Measurements from ENCODE around the gene ATF3. TPM values are rescaled to one million over a fixed set of nuclear protein-coding genes. Genes with fewer than 3 reads are reported as not detected.
"Not testable (repeated sequence)": the region's sequence is repeated elsewhere in the genome, so short reads cannot be mapped to it uniquely, and the experiment has no call there.

The ATF3 gene
- total RNA-seq, 1 experiment from 2014 or later = 43.2 TPM

DNA sequence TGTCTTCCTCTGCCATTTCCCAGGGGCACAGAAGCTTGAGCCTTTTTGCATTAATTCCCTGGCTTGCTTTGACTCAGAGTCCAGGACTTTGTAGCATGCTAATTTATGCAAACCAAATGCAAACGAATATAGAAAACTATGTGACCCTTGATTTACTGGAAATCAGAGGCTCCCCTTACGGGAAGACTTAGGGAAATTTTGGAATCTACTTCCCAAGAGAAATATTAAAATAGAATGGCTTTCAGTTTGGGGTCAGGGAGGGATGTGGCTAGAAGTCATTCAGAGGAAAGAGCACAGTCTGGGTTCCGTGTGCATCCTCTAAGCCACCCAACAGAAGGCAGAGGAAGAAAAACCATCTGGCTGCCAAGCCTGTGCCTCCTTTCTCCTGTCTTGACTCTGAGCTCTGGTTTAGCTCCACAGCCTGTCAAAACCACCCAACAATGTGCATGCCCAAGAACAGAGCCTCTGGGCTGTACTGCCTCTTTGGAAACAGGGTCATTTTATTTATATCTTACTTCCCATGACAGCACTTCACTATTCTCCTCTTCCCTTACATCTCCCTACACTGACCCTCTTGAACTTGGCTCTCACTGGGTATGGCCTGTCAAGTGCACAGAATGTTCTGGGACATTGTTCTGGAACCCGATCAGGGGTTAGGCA, 30.1 kb downstream of the ATF3 start:
- Histone ChIP-seq H3K9ac (ENCODE audit: low read length) (no peak overlapping the region), H3K9me2 (ENCODE audit: insufficient read depth) (no peaks in the 10 kb centered on the region), H3K4me2 (ENCODE audit: low read length) (no peak overlapping the region), H2AFZ (ENCODE audit: low read depth, low read length, poor library complexity, severe bottlenecking) (no peak overlapping the region), H3K79me2 (ENCODE audit: insufficient read depth, low read length) (no peaks in the 10 kb centered on the region), H3K9me3 (ENCODE audit: control insufficient read depth in 1 of 2, insufficient read depth in 1 of 2, low read depth in 1 of 2, low read length in 2 of 2) (no peaks in the 10 kb centered on the region), H3K4me1 (ENCODE audit: control insufficient read depth in 1 of 2, insufficient read depth in 2 of 2, low read length in 2 of 2) (peaks cover 0 to 2% of the 10 kb centered on the region in 2 experiments; a peak in 1 of 4 replicates), H3K27me3 (ENCODE audit: insufficient read depth, low read length) (no peaks in the 10 kb centered on the region), H3K27ac (ENCODE audit: low read depth, low read length) (no peak overlapping the region), H3K36me3 (ENCODE audit: control insufficient read depth in 1 of 2, insufficient read depth in 2 of 2, low read length in 2 of 2) (no peaks in the 10 kb centered on the region), H4K20me1 (ENCODE audit: insufficient read depth) (no peaks in the 10 kb centered on the region), H3K4me3 (replicated peaks in 1 of 2; ENCODE audit: low read depth in 1 of 2, low read length in 2 of 2) (no peak overlapping the region)
- ChIA-PET CTCF (no interaction called here), POLR2A (no interaction called here), RAD21 (ENCODE audit: low non-redundant PET in 1 of 2, low total read pairs in 2 of 2, uncharacterized antibody in 2 of 2, unreplicated experiment in 2 of 2) (no interaction called here)
- TF ChIP-seq EZH2 (IDR thresholded peaks at IDR 0.05) (no peak), SIN3A (IDR thresholded peaks at IDR 0.05; ENCODE audit: low read depth) (no peak), POLR2A (IDR thresholded peaks at IDR 0.05; ENCODE audit: borderline replicate concordance, extremely low read depth, insufficient read depth, insufficient read length) (no peak), SRF (IDR thresholded peaks at IDR 0.05; ENCODE audit: low read depth) (no peak), FOSL1 (IDR thresholded peaks at IDR 0.05; ENCODE audit: low read depth) (no peak), TCF7L2 (IDR thresholded peaks at IDR 0.05; ENCODE audit: borderline replicate concordance, extremely low read depth, insufficient read depth, insufficient read length) (no peak), EZH2phosphoT487 (IDR thresholded peaks at IDR 0.05; ENCODE audit: borderline replicate concordance) (no peak), CBX3 (IDR thresholded peaks at IDR 0.05; ENCODE audit: low read depth) (no peak)
- TF ChIP-seq, protein P1, sequence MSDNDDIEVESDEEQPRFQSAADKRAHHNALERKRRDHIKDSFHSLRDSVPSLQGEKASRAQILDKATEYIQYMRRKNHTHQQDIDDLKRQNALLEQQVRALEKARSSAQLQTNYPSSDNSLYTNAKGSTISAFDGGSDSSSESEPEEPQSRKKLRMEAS (IDR thresholded peaks at IDR 0.05) = no peak
- TF ChIP-seq, protein P2, sequence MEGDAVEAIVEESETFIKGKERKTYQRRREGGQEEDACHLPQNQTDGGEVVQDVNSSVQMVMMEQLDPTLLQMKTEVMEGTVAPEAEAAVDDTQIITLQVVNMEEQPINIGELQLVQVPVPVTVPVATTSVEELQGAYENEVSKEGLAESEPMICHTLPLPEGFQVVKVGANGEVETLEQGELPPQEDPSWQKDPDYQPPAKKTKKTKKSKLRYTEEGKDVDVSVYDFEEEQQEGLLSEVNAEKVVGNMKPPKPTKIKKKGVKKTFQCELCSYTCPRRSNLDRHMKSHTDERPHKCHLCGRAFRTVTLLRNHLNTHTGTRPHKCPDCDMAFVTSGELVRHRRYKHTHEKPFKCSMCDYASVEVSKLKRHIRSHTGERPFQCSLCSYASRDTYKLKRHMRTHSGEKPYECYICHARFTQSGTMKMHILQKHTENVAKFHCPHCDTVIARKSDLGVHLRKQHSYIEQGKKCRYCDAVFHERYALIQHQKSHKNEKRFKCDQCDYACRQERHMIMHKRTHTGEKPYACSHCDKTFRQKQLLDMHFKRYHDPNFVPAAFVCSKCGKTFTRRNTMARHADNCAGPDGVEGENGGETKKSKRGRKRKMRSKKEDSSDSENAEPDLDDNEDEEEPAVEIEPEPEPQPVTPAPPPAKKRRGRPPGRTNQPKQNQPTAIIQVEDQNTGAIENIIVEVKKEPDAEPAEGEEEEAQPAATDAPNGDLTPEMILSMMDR (IDR thresholded peaks at IDR 0.05 in 2 of 3, conservative IDR thresholded peaks at IDR 0.05 in 1 of 3; ENCODE audit: borderline replicate concordance in 1 of 3, insufficient read depth in 1 of 3, low read depth in 2 of 3, low read length in 2 of 3) = no peak
- TF ChIP-seq, protein P3, sequence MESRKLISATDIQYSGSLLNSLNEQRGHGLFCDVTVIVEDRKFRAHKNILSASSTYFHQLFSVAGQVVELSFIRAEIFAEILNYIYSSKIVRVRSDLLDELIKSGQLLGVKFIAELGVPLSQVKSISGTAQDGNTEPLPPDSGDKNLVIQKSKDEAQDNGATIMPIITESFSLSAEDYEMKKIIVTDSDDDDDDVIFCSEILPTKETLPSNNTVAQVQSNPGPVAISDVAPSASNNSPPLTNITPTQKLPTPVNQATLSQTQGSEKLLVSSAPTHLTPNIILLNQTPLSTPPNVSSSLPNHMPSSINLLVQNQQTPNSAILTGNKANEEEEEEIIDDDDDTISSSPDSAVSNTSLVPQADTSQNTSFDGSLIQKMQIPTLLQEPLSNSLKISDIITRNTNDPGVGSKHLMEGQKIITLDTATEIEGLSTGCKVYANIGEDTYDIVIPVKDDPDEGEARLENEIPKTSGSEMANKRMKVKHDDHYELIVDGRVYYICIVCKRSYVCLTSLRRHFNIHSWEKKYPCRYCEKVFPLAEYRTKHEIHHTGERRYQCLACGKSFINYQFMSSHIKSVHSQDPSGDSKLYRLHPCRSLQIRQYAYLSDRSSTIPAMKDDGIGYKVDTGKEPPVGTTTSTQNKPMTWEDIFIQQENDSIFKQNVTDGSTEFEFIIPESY (IDR thresholded peaks at IDR 0.05; ENCODE audit: extremely low read depth, insufficient replicate concordance, low read length) = no peak
- no TSS peak for BruUV-seq (replicated peaks)
- intact Hi-C loops (cut with micrococcal nuclease) = no loop called here
- ATAC-seq (no peak), DNase-seq (ENCODE audit: low read depth, low spot score) (no peak)

DNA sequence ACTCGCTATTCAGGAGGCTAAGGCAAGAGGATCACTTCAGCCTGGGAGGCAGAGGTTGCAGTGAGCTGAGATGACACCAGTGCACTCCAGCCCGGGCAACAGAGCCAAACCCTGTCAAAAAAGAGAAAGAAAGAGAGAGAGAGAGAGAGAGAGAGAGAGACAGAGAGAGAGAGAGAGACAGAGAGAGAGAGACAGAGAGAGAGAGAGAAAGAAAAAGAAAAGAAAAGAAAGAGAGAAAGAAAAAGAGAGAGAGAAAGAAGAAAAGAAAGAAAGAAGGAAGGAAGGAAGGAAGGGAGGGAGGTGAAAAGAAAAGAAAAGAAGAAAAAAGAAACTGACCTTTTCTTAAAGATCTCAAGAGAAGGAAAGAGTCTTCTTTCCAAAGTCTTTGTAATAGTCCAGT, 31.0 kb downstream of the ATF3 start:
- H4K20me1 ChIP-seq (ENCODE audit: insufficient read depth); H3K9me2 ChIP-seq (ENCODE audit: insufficient read depth); intact Hi-C loops (cut with micrococcal nuclease); H3K4me1 ChIP-seq (ENCODE audit: control insufficient read depth in 1 of 2, insufficient read depth in 2 of 2, low read length in 2 of 2); H3K4me2 ChIP-seq (ENCODE audit: low read length); H3K4me3 ChIP-seq (replicated peaks in 1 of 2; ENCODE audit: low read depth in 1 of 2, low read length in 2 of 2); H3K79me2 ChIP-seq (ENCODE audit: insufficient read depth, low read length); DNase-seq (ENCODE audit: low read depth, low spot score); POLR2A ChIA-PET; H3K36me3 ChIP-seq (ENCODE audit: control insufficient read depth in 1 of 2, insufficient read depth in 2 of 2, low read length in 2 of 2); H3K9me3 ChIP-seq (ENCODE audit: control insufficient read depth in 1 of 2, insufficient read depth in 1 of 2, low read depth in 1 of 2, low read length in 2 of 2); ATAC-seq; H3K27ac ChIP-seq (ENCODE audit: low read depth, low read length); BruUV-seq (replicated peaks); CTCF ChIA-PET; H2AFZ ChIP-seq (ENCODE audit: low read depth, low read length, poor library complexity, severe bottlenecking); H3K27me3 ChIP-seq (ENCODE audit: insufficient read depth, low read length); RAD21 ChIA-PET (ENCODE audit: low non-redundant PET in 1 of 2, low total read pairs in 2 of 2, uncharacterized antibody in 2 of 2, unreplicated experiment in 2 of 2); H3K9ac ChIP-seq (ENCODE audit: low read length): not testable (repeated sequence)
